ENCODE measurements around the gene CA4. TPM values are rescaled to one million over a fixed set of nuclear protein-coding genes. Genes with fewer than 3 reads are reported as not detected.

Gene CA4
- total RNA-seq, 1 experiment from 2014 or later = 6.7 TPM

DNA sequence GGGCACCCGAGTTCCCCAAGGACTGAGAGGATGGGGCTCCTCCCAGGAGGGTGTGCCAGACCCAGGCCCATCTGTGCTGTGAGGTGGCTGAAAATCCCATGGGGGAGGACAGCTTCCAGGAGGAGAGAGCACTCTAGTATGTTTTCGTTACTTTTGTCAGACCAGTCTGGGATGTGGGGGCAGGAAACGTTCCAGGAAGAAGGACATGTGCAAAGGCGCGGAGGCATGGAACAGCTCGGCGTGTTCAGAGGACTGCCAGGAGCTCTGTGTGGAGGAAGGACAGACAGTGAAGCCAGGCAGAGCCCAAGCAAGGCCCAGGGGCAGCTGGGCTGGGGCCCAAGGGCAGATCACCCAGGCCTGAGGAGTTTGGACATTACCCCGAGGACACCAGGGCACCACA, 7.0 kb downstream of the CA4 start:
- peaks cover 3% of the 10 kb centered on the region for H3K27me3 Mint-ChIP-seq (ENCODE audit: low read depth)
- no peak overlapping the region for H3K4me3 Mint-ChIP-seq
- no peaks in the 10 kb centered on the region for H3K9me3 Mint-ChIP-seq
- H3K4me1 Mint-ChIP-seq = peaks cover 59% of the 10 kb centered on the region
- H3K27ac Mint-ChIP-seq = no peak overlapping the region
- ChIA-PET POLR2A (no interaction called here), CTCF (interaction anchor here (0.9 to 1.4 kb wide), 2 partner anchors 11 to 17 kb away, joined by 3 to 11 read pairs; no protein-coding TSS in a partner anchor)
- TF ChIP-seq, protein P1, sequence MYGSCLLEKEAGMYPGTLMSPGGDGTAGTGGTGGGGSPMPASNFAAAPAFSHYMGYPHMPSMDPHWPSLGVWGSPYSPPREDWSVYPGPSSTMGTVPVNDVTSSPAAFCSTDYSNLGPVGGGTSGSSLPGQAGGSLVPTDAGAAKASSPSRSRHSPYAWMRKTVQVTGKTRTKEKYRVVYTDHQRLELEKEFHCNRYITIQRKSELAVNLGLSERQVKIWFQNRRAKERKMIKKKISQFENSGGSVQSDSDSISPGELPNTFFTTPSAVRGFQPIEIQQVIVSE (CRISPR knock-in tag; IDR thresholded peaks at IDR 0.05; ENCODE audit: borderline replicate concordance) = no peak
- TF ChIP-seq CREM (CRISPR knock-in tag; IDR thresholded peaks at IDR 0.05) (no peak), ZNF138 (CRISPR knock-in tag; conservative IDR thresholded peaks at IDR 0.05) (no peak), ZNF121 (CRISPR knock-in tag; IDR thresholded peaks at IDR 0.05) (no peak)
- TF ChIP-seq, protein P2, sequence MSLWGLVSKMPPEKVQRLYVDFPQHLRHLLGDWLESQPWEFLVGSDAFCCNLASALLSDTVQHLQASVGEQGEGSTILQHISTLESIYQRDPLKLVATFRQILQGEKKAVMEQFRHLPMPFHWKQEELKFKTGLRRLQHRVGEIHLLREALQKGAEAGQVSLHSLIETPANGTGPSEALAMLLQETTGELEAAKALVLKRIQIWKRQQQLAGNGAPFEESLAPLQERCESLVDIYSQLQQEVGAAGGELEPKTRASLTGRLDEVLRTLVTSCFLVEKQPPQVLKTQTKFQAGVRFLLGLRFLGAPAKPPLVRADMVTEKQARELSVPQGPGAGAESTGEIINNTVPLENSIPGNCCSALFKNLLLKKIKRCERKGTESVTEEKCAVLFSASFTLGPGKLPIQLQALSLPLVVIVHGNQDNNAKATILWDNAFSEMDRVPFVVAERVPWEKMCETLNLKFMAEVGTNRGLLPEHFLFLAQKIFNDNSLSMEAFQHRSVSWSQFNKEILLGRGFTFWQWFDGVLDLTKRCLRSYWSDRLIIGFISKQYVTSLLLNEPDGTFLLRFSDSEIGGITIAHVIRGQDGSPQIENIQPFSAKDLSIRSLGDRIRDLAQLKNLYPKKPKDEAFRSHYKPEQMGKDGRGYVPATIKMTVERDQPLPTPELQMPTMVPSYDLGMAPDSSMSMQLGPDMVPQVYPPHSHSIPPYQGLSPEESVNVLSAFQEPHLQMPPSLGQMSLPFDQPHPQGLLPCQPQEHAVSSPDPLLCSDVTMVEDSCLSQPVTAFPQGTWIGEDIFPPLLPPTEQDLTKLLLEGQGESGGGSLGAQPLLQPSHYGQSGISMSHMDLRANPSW (CRISPR knock-in tag; conservative IDR thresholded peaks at IDR 0.05; ENCODE audit: low read depth) = no peak
- DNase-seq (ENCODE audit: low spot score) (no peak), ATAC-seq (no peak)
- H3K36me3 Mint-ChIP-seq = no peaks in the 10 kb centered on the region

DNA sequence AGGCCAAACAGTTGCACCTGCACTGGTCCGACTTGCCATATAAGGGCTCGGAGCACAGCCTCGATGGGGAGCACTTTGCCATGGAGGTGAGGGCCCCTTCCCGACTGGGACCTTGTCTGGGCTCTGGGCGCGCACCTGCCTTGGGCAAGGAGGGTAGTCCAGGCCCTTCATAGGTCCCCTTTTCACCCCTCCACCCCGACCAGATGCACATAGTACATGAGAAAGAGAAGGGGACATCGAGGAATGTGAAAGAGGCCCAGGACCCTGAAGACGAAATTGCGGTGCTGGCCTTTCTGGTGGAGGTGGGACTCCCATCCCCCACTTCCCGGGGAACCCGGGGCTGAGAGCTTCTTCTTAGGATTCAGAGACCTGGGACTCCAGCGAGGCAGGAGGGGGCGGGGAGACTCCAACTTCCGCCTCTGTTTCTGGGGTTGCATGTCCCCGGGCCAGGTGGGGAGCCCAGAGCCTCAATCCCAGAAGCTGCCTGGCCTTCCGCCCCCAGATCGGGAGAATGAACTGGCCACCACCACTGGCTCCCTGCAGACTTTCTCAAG, 7.8 kb downstream of the CA4 start:
- Mint-ChIP-seq H3K9me3 (no peaks in the 10 kb centered on the region), H3K36me3 (no peaks in the 10 kb centered on the region), H3K27ac (no peak overlapping the region), H3K4me3 (no peak overlapping the region), H3K4me1 (peaks cover 63% of the 10 kb centered on the region), H3K27me3 (ENCODE audit: low read depth) (no peaks in the 10 kb centered on the region)
- no peak for DNase-seq (ENCODE audit: low spot score)
- TF ChIP-seq OVOL2 (CRISPR knock-in tag; IDR thresholded peaks at IDR 0.05; ENCODE audit: borderline replicate concordance) (no peak), IRF2 (CRISPR knock-in tag; IDR thresholded peaks at IDR 0.05; ENCODE audit: borderline replicate concordance, low read depth) (no peak), ZNF138 (CRISPR knock-in tag; conservative IDR thresholded peaks at IDR 0.05) (no peak), ZBTB21 (CRISPR knock-in tag; IDR thresholded peaks at IDR 0.05; ENCODE audit: borderline replicate concordance) (no peak), HMGA2 (CRISPR knock-in tag; IDR thresholded peaks at IDR 0.05) (no peak)
- TF ChIP-seq, protein P3, sequence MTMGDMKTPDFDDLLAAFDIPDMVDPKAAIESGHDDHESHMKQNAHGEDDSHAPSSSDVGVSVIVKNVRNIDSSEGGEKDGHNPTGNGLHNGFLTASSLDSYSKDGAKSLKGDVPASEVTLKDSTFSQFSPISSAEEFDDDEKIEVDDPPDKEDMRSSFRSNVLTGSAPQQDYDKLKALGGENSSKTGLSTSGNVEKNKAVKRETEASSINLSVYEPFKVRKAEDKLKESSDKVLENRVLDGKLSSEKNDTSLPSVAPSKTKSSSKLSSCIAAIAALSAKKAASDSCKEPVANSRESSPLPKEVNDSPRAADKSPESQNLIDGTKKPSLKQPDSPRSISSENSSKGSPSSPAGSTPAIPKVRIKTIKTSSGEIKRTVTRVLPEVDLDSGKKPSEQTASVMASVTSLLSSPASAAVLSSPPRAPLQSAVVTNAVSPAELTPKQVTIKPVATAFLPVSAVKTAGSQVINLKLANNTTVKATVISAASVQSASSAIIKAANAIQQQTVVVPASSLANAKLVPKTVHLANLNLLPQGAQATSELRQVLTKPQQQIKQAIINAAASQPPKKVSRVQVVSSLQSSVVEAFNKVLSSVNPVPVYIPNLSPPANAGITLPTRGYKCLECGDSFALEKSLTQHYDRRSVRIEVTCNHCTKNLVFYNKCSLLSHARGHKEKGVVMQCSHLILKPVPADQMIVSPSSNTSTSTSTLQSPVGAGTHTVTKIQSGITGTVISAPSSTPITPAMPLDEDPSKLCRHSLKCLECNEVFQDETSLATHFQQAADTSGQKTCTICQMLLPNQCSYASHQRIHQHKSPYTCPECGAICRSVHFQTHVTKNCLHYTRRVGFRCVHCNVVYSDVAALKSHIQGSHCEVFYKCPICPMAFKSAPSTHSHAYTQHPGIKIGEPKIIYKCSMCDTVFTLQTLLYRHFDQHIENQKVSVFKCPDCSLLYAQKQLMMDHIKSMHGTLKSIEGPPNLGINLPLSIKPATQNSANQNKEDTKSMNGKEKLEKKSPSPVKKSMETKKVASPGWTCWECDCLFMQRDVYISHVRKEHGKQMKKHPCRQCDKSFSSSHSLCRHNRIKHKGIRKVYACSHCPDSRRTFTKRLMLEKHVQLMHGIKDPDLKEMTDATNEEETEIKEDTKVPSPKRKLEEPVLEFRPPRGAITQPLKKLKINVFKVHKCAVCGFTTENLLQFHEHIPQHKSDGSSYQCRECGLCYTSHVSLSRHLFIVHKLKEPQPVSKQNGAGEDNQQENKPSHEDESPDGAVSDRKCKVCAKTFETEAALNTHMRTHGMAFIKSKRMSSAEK (CRISPR knock-in tag; IDR thresholded peaks at IDR 0.05; ENCODE audit: borderline replicate concordance) = no peak
- TF ChIP-seq, protein P4, sequence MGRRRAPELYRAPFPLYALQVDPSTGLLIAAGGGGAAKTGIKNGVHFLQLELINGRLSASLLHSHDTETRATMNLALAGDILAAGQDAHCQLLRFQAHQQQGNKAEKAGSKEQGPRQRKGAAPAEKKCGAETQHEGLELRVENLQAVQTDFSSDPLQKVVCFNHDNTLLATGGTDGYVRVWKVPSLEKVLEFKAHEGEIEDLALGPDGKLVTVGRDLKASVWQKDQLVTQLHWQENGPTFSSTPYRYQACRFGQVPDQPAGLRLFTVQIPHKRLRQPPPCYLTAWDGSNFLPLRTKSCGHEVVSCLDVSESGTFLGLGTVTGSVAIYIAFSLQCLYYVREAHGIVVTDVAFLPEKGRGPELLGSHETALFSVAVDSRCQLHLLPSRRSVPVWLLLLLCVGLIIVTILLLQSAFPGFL (CRISPR knock-in tag; IDR thresholded peaks at IDR 0.05; ENCODE audit: borderline replicate concordance) = no peak
- TF ChIP-seq, protein P5, sequence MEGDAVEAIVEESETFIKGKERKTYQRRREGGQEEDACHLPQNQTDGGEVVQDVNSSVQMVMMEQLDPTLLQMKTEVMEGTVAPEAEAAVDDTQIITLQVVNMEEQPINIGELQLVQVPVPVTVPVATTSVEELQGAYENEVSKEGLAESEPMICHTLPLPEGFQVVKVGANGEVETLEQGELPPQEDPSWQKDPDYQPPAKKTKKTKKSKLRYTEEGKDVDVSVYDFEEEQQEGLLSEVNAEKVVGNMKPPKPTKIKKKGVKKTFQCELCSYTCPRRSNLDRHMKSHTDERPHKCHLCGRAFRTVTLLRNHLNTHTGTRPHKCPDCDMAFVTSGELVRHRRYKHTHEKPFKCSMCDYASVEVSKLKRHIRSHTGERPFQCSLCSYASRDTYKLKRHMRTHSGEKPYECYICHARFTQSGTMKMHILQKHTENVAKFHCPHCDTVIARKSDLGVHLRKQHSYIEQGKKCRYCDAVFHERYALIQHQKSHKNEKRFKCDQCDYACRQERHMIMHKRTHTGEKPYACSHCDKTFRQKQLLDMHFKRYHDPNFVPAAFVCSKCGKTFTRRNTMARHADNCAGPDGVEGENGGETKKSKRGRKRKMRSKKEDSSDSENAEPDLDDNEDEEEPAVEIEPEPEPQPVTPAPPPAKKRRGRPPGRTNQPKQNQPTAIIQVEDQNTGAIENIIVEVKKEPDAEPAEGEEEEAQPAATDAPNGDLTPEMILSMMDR (IDR thresholded peaks at IDR 0.05) = no peak
- TF ChIP-seq, protein P6, sequence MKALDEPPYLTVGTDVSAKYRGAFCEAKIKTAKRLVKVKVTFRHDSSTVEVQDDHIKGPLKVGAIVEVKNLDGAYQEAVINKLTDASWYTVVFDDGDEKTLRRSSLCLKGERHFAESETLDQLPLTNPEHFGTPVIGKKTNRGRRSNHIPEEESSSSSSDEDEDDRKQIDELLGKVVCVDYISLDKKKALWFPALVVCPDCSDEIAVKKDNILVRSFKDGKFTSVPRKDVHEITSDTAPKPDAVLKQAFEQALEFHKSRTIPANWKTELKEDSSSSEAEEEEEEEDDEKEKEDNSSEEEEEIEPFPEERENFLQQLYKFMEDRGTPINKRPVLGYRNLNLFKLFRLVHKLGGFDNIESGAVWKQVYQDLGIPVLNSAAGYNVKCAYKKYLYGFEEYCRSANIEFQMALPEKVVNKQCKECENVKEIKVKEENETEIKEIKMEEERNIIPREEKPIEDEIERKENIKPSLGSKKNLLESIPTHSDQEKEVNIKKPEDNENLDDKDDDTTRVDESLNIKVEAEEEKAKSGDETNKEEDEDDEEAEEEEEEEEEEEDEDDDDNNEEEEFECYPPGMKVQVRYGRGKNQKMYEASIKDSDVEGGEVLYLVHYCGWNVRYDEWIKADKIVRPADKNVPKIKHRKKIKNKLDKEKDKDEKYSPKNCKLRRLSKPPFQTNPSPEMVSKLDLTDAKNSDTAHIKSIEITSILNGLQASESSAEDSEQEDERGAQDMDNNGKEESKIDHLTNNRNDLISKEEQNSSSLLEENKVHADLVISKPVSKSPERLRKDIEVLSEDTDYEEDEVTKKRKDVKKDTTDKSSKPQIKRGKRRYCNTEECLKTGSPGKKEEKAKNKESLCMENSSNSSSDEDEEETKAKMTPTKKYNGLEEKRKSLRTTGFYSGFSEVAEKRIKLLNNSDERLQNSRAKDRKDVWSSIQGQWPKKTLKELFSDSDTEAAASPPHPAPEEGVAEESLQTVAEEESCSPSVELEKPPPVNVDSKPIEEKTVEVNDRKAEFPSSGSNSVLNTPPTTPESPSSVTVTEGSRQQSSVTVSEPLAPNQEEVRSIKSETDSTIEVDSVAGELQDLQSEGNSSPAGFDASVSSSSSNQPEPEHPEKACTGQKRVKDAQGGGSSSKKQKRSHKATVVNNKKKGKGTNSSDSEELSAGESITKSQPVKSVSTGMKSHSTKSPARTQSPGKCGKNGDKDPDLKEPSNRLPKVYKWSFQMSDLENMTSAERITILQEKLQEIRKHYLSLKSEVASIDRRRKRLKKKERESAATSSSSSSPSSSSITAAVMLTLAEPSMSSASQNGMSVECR (CRISPR knock-in tag; IDR thresholded peaks at IDR 0.05; ENCODE audit: borderline replicate concordance) = no peak
- TF ChIP-seq, protein P7, sequence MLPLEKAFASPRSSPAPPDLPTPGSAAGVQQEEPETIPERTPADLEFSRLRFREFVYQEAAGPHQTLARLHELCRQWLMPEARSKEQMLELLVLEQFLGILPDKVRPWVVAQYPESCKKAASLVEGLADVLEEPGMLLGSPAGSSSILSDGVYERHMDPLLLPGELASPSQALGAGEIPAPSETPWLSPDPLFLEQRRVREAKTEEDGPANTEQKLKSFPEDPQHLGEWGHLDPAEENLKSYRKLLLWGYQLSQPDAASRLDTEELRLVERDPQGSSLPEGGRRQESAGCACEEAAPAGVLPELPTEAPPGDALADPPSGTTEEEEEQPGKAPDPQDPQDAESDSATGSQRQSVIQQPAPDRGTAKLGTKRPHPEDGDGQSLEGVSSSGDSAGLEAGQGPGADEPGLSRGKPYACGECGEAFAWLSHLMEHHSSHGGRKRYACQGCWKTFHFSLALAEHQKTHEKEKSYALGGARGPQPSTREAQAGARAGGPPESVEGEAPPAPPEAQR (CRISPR knock-in tag; IDR thresholded peaks at IDR 0.05) = no peak
- no peak for ATAC-seq
- CTCF ChIA-PET = interaction anchor here (0.6 to 3.0 kb wide), 6 partner anchors 10 to 79 kb away, joined by 3 to 20 read pairs (median 4); partner anchors contain the start of gene HEATR6
- POLR2A ChIA-PET = interaction anchor here (1.0 kb wide), 1 partner anchor 13 kb away, joined by 3 read pairs; no protein-coding TSS in a partner anchor
